Measurements from ENCODE around the gene CTBP2.

Gene CTBP2

DNA sequence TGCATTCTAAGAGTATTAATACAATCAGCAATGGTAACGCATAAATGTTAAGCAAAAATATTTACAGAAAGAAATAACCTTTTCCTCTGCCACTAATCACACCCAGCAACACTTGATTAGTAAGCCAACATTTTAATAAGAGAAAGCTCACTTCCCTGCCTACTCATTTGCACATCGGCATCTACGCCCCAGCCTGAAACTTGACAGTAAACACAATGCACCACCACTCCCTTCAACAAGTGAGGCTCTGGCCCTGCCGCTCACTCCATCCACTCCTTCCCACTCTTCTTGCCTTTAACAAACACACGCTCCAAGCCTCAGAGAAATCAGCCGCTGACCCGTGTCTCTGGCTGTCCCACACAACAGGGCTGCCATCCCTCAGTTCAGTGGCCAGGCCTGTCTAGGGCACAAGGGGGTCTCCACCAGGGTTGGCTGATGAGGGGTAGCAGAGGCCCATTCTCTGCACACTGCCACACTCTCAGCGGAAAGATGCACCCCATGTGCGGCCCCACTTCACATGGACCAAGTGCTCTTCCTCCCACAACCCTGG lies 54.6 kb downstream of the CTBP2 start:
- no peak for DNase-seq (ENCODE audit: low read depth)

DNA sequence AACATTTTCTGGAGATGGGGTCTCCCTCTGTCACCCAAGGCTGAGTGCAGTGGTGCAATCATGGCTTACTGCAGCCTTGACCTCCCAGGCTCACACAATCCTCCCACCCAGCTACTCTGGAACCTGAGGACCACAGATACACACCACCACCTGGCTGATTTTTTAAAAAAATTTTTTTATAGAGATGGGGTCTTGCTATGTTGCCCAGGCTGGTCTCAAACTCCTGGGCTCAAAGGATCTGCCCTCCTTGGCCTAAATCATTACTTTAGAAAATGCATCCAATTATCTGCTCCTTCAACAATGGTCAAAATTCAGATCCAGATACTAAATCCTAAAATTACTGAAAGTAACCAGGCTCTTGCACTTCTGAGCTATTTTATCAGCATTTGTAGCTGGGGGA lies 55.2 kb downstream of the CTBP2 start:
- no peak for DNase-seq (ENCODE audit: low read depth)

GRCh38 chr10:125104559-125104958 lies 55.8 kb downstream of the CTBP2 start:
- DNase-seq (ENCODE audit: low read depth): no peak

DNA sequence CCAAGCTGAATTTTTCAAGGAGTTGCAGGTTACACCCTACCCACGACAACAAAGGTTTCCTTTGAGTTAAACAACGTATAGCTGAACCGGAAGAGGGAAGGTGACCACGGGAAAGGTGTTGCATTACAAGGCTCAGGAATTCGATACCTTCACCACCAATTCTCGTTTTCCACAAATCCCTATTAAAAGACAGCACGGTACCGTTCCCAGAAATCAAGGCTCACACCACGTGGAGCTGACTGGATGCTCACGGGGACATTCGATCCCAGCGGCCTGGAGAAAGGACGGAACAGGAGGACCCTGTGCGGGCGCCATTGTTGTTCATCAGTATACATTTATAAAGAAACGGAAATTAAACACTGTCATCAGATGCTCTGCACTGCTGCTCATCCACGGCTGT lies 56.4 kb downstream of the CTBP2 start:
- DNase-seq (ENCODE audit: low read depth): no peak

DNA sequence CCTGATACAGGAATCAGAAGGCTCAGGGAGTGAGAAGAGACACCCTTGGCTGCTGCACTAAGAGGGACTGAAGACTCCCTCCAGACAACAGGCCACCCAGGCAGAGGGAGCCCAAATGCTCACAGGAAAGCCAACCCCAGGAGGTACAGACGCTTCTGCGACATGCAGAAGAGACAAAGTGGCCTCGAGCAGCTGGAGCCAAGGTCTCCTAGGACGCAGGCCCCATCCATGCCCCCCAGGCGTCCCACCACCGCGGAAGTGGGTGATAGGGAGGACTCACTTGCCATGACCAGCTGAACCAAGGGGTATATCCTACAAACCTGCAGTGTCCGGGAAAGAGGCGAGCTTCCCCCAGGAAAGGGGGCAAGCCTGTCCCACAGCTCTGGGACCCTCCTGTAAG lies 56.9 kb downstream of the CTBP2 start:
- DNase-seq (ENCODE audit: low read depth): no peak

DNA sequence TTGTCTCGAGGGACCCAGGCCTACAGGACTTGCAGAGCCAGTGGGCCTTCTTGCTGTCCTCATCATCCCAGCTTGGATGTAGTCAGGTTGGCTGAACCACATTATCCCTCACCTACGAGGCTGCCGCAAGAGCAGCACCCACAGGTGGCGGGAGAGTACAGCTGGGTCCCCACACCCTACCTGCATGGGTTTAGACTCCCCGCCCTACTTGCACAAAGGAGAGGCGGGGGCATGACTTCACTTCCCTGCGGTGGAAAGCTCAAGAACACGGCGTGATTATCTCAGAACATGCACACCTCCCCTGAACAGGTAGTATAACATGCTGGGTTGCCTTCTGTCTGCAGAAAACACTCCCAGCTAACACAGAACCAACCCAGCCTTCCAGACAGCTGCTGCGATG lies 57.5 kb downstream of the CTBP2 start:
- no peak for DNase-seq (ENCODE audit: low read depth)

GRCh38 chr10:125102246-125102645 lies 58.1 kb downstream of the CTBP2 start:
- no peak for DNase-seq (ENCODE audit: low read depth)

DNA sequence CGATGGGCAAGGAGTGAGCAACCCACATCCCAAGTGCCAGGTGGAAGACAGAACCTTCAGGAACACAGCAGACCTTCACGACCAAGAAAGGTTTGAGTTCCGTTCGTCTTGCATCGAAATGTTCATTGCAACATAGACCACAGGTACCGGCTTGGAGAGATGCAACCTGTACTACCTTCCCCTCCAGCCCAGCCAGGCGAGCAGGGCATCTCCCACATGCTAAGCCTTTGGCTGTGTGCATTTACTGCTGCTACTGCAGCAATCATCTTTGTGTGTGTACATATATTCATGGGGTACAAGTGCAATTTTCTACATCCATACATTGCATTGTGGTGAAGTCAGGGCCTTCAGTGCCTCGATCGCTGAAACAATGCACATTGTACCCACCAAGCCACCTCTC lies 58.8 kb downstream of the CTBP2 start:
- DNase-seq (ENCODE audit: low read depth): no peak

GRCh38 chr10:125101049-125101448 lies 59.3 kb downstream of the CTBP2 start:
- DNase-seq (ENCODE audit: low read depth): no peak

- DNase-seq (ENCODE audit: low read depth): no peak
Observed at GRCh38 chr10:125097409-125098070, 62.8 kb downstream of the CTBP2 start.

GRCh38 chr10:125096975-125097374 lies 63.4 kb downstream of the CTBP2 start:
- no peak for DNase-seq (ENCODE audit: low read depth)

DNA sequence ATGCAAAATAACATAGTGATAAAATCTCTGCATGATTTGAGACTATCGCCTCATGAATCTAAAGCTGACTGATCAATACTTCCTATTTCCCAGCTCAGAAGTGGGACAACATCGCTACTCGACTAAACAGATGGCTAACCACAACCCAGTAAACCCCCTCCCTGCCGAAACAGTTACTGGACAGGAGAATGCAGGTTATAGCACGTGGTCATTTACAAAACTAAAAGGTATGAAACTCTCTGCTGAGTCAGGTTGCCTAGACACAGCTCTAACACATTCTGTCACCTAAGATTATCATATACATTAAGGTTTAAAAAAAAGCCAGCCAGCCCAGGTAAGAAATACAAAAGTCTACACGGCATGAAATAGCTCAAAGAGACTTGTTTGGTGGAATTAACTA lies 64.0 kb downstream of the CTBP2 start:
- no peak for DNase-seq (ENCODE audit: low read depth)

DNA sequence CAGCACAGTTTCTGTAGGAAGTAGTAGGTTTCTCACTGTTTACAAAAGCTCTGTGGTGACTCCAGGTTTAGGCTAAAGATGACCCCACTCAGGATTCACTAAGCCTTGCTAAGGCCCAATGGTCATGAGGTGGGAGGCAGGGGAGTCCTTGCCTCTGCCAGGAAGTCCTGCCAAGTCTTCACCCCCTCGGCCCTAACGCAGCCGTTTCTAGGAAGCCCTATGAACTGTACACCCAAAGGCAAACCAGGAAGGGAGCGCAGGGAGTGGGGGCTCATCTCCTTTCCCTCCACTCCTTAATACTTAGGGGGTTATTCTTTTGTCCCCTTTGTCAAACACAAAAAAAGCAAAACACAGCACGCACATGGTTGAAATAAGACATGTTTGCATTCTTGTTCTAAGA lies 64.6 kb downstream of the CTBP2 start:
- DNase-seq (ENCODE audit: low read depth): no peak

DNA sequence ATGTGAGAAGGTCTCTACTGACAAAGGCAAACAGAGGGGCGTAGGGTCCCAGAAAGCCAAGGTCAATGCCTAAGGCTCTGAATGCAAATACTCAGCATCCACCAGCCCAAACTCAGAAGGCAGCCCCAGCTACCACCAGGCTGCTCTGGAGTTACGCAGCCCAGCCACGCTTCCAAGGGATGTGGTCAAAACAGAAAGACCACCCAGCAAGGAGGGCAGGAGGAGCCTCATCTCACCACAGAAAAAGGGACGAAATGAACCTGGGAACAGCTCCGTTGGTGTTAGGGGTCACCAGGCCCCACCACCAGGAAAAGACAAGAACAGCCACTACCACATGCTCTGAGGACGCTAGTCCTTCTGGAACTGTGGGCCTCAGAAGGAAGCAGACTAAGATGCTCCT lies 65.1 kb downstream of the CTBP2 start:
- DNase-seq (ENCODE audit: low read depth): no peak

GRCh38 chr10:125094806-125095205 lies 65.6 kb downstream of the CTBP2 start:
- DNase-seq (ENCODE audit: low read depth): no peak

DNA sequence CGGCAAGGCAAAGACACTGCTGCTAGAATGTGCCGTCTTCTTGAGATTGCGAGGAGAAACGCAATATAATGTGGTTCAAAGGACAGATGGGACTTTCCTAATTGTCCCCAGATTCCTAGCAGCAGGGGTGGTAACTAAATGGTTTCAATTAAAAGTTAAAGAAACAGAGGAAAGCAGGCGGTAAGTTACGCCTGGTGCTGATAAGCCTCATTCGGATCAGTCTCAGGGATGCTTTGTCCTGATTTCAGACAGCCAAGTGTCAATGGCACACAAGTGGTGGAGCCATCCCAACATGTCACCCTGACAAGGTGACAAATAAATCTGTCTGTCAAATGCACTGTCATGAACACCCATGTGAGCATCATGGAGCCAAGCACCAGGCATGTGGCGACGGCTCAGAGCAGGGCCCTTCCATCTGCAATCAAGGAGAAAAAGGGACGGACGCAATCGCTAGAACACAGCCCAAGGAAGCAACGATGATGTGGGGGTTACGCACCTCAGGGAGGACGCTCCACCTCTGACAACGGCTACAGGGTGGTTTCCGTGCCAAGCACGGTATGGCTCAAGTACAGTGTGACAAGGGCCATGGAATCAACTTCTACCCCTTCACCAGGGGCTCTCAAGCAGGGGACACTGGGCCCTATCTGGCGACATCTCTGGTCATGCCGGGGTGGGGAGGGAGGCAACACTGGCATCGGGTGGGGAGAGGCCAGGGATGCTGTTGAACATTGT lies 66.2 kb downstream of the CTBP2 start:
- DNase-seq (ENCODE audit: low read depth): no peak

- DNase-seq (ENCODE audit: low read depth): no peak
Observed at GRCh38 chr10:125093199-125093973, 67.0 kb downstream of the CTBP2 start.

GRCh38 chr10:125092564-125093031 lies 67.8 kb downstream of the CTBP2 start:
- DNase-seq (ENCODE audit: low read depth): no peak

- DNase-seq (ENCODE audit: low read depth): no peak
Observed at GRCh38 chr10:125091891-125092290, 68.5 kb downstream of the CTBP2 start.

DNA sequence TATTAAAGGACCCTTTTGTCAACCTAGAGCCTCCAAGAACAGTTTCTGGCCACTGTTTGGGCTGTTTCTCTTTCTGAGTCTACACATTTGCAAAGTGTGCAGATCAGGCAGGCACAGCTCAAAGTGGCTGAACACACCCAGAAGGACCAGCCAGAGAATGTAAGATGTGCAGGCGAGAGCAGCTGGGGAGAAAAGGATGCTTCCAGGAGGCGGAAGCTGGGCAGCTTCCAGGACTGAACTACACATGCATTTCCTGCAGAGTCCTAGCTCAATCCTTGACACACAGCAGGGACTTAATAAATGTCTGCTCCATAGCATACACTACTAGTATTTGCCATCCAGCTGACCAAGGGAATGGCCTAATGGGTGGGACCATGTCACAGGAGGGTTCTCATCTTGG lies 70.9 kb downstream of the CTBP2 start:
- DNase-seq (ENCODE audit: low read depth): no peak

- DNase-seq (ENCODE audit: low read depth): no peak
Observed at GRCh38 chr10:125087897-125088215, 72.5 kb downstream of the CTBP2 start.

GRCh38 chr10:125087191-125087896 lies 73.0 kb downstream of the CTBP2 start:
- no peak for DNase-seq (ENCODE audit: low read depth)
